SK-N-SH (cell line): ENCODE data around the gene RBM42. TPM values are rescaled to one million over a fixed set of nuclear protein-coding genes. Genes with fewer than 3 reads are reported as not detected.
A peak's percentile ranks its signal among the peaks of the same experiment; 100 is the strongest.

Source experiments
- CTCF ChIA-PET: fragments of 300-600, 350-600 bp; formaldehyde crosslinking; extraction: SDS; loops from one replicate; lab custom pipeline; 2021; lab: Yijun Ruan, JAX
- POLR2A ChIA-PET: fragments of 350-600 bp; sonication (Branson Sonifier 250); formaldehyde crosslinking; extraction: SDS; loops from one replicate; lab custom pipeline; 2020; ENCODE audit warnings: antibody characterized with exemption, inconsistent platforms; lab: Yijun Ruan, JAX
- DNase-seq: peaks from one replicate; pipeline ENCODE4 v3.0.0; 2012
- H2AFZ ChIP-seq: fragments of 200-600 bp; sonication (generic); 2 replicates; pipeline ENCODE4 v1.8.1; 2016; ENCODE audit warnings: antibody characterized with exemption, mild to moderate bottlenecking, low read depth
- H3F3A ChIP-seq: fragments of 200-600 bp; sonication (generic); replicated peaks from 2 replicates; pipeline ENCODE3; 2016; ENCODE audit warnings: antibody characterized with exemption, mild to moderate bottlenecking; ENCODE audit not compliant: insufficient read depth
- H3K27ac ChIP-seq, 2 experiments: fragments of 200-500 bp in 1 of 2; fragments of 200-600 bp in 1 of 2; sonication (Bioruptor generic) in 1 of 2; sonication (generic), shearing (Covaris generic) in 1 of 2; 2 replicates each; pipeline versions ENCODE4 v1.5.1 to v1.6.1; 2014 to 2016; ENCODE audit warnings: low read depth in 2 of 2, inconsistent platforms in 1 of 2, low read length in 1 of 2, mild to moderate bottlenecking in 1 of 2, mixed read lengths in 1 of 2
- H3K27me3 ChIP-seq: fragments of 200-600 bp; sonication (generic), shearing (Covaris generic); 2 replicates; pipeline ENCODE4 v1.6.1; 2016; ENCODE audit warnings: mixed run types; ENCODE audit not compliant: insufficient read depth
- H3K36me3 ChIP-seq, 2 experiments: fragments of 200-500 bp in 1 of 2; fragments of 200-600 bp in 1 of 2; sonication (Bioruptor generic) in 1 of 2; sonication (generic) in 1 of 2; replicated peaks in 1 of 2; 2 replicates each; pipeline versions ENCODE3 to v1.5.1; 2014 to 2016; ENCODE audit warnings: low read length in 1 of 2, mild to moderate bottlenecking in 1 of 2; ENCODE audit not compliant: insufficient read depth in 2 of 2, control insufficient read depth in 1 of 2
- H3K4me1 ChIP-seq, 2 experiments: fragments of 200-500 bp in 1 of 2; fragments of 200-600 bp in 1 of 2; sonication (Bioruptor generic) in 1 of 2; sonication (generic), shearing (Covaris generic) in 1 of 2; 2 replicates each; pipeline versions ENCODE4 v1.5.1 to v1.6.1; 2014 to 2016; ENCODE audit warnings: low read depth in 1 of 2, low read length in 1 of 2, mixed run types in 1 of 2; ENCODE audit not compliant: insufficient read depth in 2 of 2, control insufficient read depth in 1 of 2
- H3K4me2 ChIP-seq: fragments of 200-600 bp; sonication (generic), shearing (Covaris generic); 2 replicates; pipeline ENCODE4 v1.6.1; 2017; ENCODE audit warnings: mixed run types
- H3K4me3 ChIP-seq, 2 experiments: fragments of 200-500 bp in 1 of 2; fragments of 200-600 bp in 1 of 2; sonication (Bioruptor generic) in 1 of 2; sonication (generic), shearing (Covaris generic) in 1 of 2; 2 replicates each; pipeline versions ENCODE4 v1.5.1 to v1.8.1; 2014 to 2016; ENCODE audit warnings: low read depth in 2 of 2, inconsistent platforms in 1 of 2, low read length in 1 of 2, mild to moderate bottlenecking in 1 of 2, mixed read lengths in 1 of 2, moderate library complexity in 1 of 2
- H3K79me2 ChIP-seq: fragments of 200-600 bp; sonication (generic); 2 replicates; pipeline ENCODE4 v1.8.1; 2017; ENCODE audit warnings: mild to moderate bottlenecking; ENCODE audit not compliant: insufficient read depth
- H3K9ac ChIP-seq: fragments of 200-600 bp; sonication (generic); 2 replicates; pipeline ENCODE4 v1.6.1; 2017; ENCODE audit warnings: mixed run types
- H3K9me2 ChIP-seq: fragments of 200-600 bp; sonication (generic); 2 replicates; pipeline ENCODE4 v1.6.1; 2017; ENCODE audit warnings: mixed run types
- H3K9me3 ChIP-seq: fragments of 200-600 bp; sonication (generic); 2 replicates; pipeline ENCODE4 v1.6.1; 2017; ENCODE audit warnings: mixed run types, mild to moderate bottlenecking, moderate library complexity
- H4K20me1 ChIP-seq: fragments of 200-600 bp; sonication (generic); 2 replicates; pipeline ENCODE4 v1.6.1; 2017; ENCODE audit warnings: mild to moderate bottlenecking, mixed run types; ENCODE audit not compliant: insufficient read depth
- ELF1 ChIP-seq: IDR thresholded peaks from 2 replicates; pipeline ENCODE4 v1.4.0; 2012
- EZH2phosphoT487 ChIP-seq: fragments of 200-600 bp; sonication (generic); IDR thresholded peaks from 2 replicates; pipeline ENCODE4 v1.6.1; 2017; ENCODE audit warnings: low read depth, mixed run types, mild to moderate bottlenecking, antibody characterized with exemption, moderate library complexity, borderline replicate concordance
- FOXJ3 ChIP-seq: sonication (generic); formaldehyde crosslinking; IDR thresholded peaks from 2 replicates; pipeline ENCODE4 v1.5.1; 2020; ENCODE audit warnings: mild to moderate bottlenecking, missing genetic modification reagents
- GABPA ChIP-seq: IDR thresholded peaks from 2 replicates; pipeline ENCODE4 v1.4.0; 2012; ENCODE audit warnings: low read depth, mild to moderate bottlenecking
- JUND ChIP-seq: IDR thresholded peaks from 2 replicates; pipeline ENCODE4 v1.4.0; 2012
- MEF2A ChIP-seq: IDR thresholded peaks from 2 replicates; pipeline ENCODE4 v1.4.0; 2012; ENCODE audit warnings: low read depth, borderline replicate concordance
- NFIC ChIP-seq: IDR thresholded peaks from 2 replicates; pipeline ENCODE4 v1.4.0; 2012; ENCODE audit warnings: borderline replicate concordance
- NRF1 ChIP-seq: IDR thresholded peaks from 2 replicates; pipeline ENCODE4 v1.6.1; 2012; ENCODE audit warnings: low read depth, mild to moderate bottlenecking, low read length
- POLR2AphosphoS5 ChIP-seq: IDR thresholded peaks from 2 replicates; pipeline ENCODE4 v1.6.1; 2012; ENCODE audit warnings: low read depth, low read length
- RAD21 ChIP-seq: IDR thresholded peaks from 2 replicates; pipeline ENCODE4 v1.6.1; 2012; ENCODE audit warnings: mild to moderate bottlenecking, low read length
- RCOR1 ChIP-seq: fragments of 150-350 bp; IDR thresholded peaks from 2 replicates; pipeline ENCODE4 v1.6.1; 2017; ENCODE audit warnings: antibody characterized with exemption, low read length
- RFX5 ChIP-seq: IDR thresholded peaks from 2 replicates; pipeline ENCODE4 v1.6.1; 2012; ENCODE audit warnings: mild to moderate bottlenecking, improper control_type of control experiment, low read length
- RXRA ChIP-seq: IDR thresholded peaks from 2 replicates; pipeline ENCODE4 v1.4.0; 2012; ENCODE audit warnings: low read depth, mild to moderate bottlenecking, borderline replicate concordance
- SIN3A ChIP-seq: IDR thresholded peaks from 2 replicates; pipeline ENCODE4 v1.6.1; 2012; ENCODE audit warnings: low read depth, mild to moderate bottlenecking, low read length, moderate library complexity, borderline replicate concordance
- TAF1 ChIP-seq: IDR thresholded peaks from 2 replicates; pipeline ENCODE4 v1.6.1; 2012; ENCODE audit warnings: low read depth, mild to moderate bottlenecking, low read length, moderate library complexity, borderline replicate concordance
- TCF12 ChIP-seq: IDR thresholded peaks from 2 replicates; pipeline ENCODE4 v1.4.0; 2012
- TEAD4 ChIP-seq: IDR thresholded peaks from 2 replicates; pipeline ENCODE4 v1.4.0; 2012; ENCODE audit warnings: mild to moderate bottlenecking, borderline replicate concordance; ENCODE audit not compliant: insufficient read depth
- YY1 ChIP-seq: IDR thresholded peaks from 2 replicates; pipeline ENCODE4 v1.4.0; 2012; ENCODE audit warnings: low read depth, mild to moderate bottlenecking
- WGBS: methylation state at CpG from one replicate; pipeline ENCODE4 v1.1.6; 2017; ENCODE audit warnings: low lambda C conversion rate; 5-methylcytosine and 5-hydroxymethylcytosine counted together
- polyA plus RNA-seq, 3 experiments: library from polyadenylated mRNA; depleted of rRNA; stranded (reverse); fragments of >200 nt; gene quantifications; 2 replicates each; pipeline ENCODE4 v1.2.3, GENCODE V29; 2012
- TF ChIP-seq, protein P1 (sequence below): IDR thresholded peaks from 2 replicates; pipeline ENCODE4 v1.4.0; 2012; ENCODE audit warnings: low read depth, borderline replicate concordance
- TF ChIP-seq, protein P2 (sequence below): IDR thresholded peaks from 2 replicates; pipeline ENCODE4 v1.4.0; 2012; ENCODE audit warnings: low read depth
- TF ChIP-seq, protein P3 (sequence below): fragments of 150-350 bp; IDR thresholded peaks from 2 replicates; pipeline ENCODE4 v1.6.1; 2016; ENCODE audit warnings: mild to moderate bottlenecking, low read depth, low read length
- TF ChIP-seq, protein P4 (sequence below): IDR thresholded peaks from 2 replicates; pipeline ENCODE4 v1.4.0; 2012; ENCODE audit warnings: low read depth, borderline replicate concordance

The RBM42 gene
- polyA plus RNA-seq, 1 of the 3 experiments (the other 2 are of a cell fraction), result 69.9 TPM

DNA sequence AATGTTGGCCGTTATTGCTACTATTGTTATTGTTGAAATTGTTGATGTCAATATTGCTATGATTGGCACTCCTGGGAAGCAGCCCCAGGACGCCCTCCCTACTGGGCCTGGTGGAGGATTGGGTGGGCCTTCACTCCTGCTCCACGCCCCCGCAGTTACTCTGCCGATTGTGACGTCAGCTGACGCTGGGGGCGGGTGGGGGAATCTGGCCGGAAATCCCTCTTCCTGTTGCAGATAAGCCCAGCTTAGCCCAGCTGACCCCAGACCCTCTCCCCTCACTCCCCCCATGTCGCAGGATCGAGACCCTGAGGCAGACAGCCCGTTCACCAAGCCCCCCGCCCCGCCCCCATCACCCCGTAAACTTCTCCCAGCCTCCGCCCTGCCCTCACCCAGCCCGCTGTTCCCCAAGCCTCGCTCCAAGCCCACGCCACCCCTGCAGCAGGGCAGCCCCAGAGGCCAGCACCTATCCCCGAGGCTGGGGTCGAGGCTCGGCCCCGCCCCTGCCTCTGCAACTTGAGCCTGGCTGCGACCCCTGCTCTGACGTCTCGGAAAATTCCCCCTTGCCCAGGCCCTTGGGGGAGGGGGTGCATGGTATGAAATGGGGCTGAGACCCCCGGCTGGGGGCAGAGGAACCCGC is 12.8 kb downstream of the RBM42 start, which contains the start of gene ETV2:
ETV2 (plus strand) TSS at position 231 of the 637 bp plus-strand sequence. CDS start 716 bp downstream, outside the sequence.
- peak; percentile 55 for DNase-seq
- H4K20me1 ChIP-seq, result no peaks in the 10 kb centered on the region
- peaks cover 0 to 13% of the 10 kb centered on the region in 2 experiments for H3K36me3 ChIP-seq
- no peaks in the 10 kb centered on the region for H3K79me2 ChIP-seq
- WGBS, result 69% methylated on average over 27 of the region's 28 CpGs
- H3F3A ChIP-seq, result peaks cover 26% of the 10 kb centered on the region
- ChIA-PET POLR2A (no interaction called here), CTCF (no interaction called here)
- no peak within 1 kb of the TSS for H3K9ac ChIP-seq
- no peak within 1 kb of the TSS for H3K4me2 ChIP-seq
- H2AFZ ChIP-seq, result no peak within 1 kb of the TSS
- no peaks in the 10 kb centered on the region for H3K27me3 ChIP-seq
- TF ChIP-seq TAF1, result no peak
- TF ChIP-seq TEAD4, result no peak
- TF ChIP-seq ELF1, result no peak
- no peak for TF ChIP-seq RXRA
- TF ChIP-seq, protein P1, sequence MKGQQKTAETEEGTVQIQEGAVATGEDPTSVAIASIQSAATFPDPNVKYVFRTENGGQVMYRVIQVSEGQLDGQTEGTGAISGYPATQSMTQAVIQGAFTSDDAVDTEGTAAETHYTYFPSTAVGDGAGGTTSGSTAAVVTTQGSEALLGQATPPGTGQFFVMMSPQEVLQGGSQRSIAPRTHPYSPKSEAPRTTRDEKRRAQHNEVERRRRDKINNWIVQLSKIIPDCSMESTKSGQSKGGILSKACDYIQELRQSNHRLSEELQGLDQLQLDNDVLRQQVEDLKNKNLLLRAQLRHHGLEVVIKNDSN, result no peak
- TF ChIP-seq POLR2AphosphoS5, result no peak
- TF ChIP-seq JUND, result no peak
- no peak for TF ChIP-seq RAD21
- no peak for TF ChIP-seq SIN3A
- no peak for TF ChIP-seq EZH2phosphoT487
- TF ChIP-seq MEF2A, result no peak
- TF ChIP-seq NFIC, result no peak
- no peak for TF ChIP-seq YY1
- no peak for TF ChIP-seq RCOR1
- TF ChIP-seq, protein P2, sequence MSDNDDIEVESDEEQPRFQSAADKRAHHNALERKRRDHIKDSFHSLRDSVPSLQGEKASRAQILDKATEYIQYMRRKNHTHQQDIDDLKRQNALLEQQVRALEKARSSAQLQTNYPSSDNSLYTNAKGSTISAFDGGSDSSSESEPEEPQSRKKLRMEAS, result no peak
- H3K4me1 ChIP-seq, result peaks cover 2 to 19% of the 10 kb centered on the region in 2 experiments; a peak in 1 of 4 replicates
- H3K27ac ChIP-seq, result no peak within 1 kb of the TSS
- H3K4me3 ChIP-seq, result no peak within 1 kb of the TSS
- no peaks in the 10 kb centered on the region for H3K9me3 ChIP-seq
- no peaks in the 10 kb centered on the region for H3K9me2 ChIP-seq

DNA sequence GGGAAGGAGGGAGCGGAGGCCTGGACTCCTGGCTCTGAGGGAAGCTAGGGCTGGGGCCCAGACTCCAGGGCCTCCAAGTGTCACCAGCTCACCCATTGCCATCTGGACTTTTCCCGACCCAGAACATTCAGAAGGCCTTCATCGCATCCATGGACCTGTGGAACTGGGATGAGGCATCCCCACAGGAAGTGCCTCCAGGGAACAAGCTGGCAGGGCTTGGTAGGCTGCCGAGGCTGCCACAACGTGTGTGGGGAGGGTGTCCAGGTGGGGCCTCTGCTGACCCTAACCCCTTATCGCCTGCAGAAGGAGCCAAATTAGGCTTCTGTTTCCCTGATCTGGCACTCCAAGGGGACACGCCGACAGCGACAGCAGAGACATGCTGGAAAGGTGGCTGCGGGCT is 13.5 kb downstream of the RBM42 start:
- no peak overlapping the region for H3K9ac ChIP-seq
- H3K36me3 ChIP-seq, result peaks cover 0 to 6% of the 10 kb centered on the region in 2 experiments
- H2AFZ ChIP-seq, result no peak overlapping the region
- H3K9me2 ChIP-seq, result no peaks in the 10 kb centered on the region
- no peaks in the 10 kb centered on the region for H3K9me3 ChIP-seq
- no peak overlapping the region for H3K27ac ChIP-seq
- DNase-seq, result no peak
- WGBS, result 96% methylated on average over 8 of the region's 10 CpGs
- no peaks in the 10 kb centered on the region for H3K27me3 ChIP-seq
- no peak overlapping the region for H3K4me2 ChIP-seq
- H3K4me1 ChIP-seq, result peaks cover 4 to 19% of the 10 kb centered on the region in 2 experiments; a peak in 1 of 4 replicates
- CTCF ChIA-PET, result interaction anchor here (0.8 to 1.3 kb wide), 2 partner anchors 24 to 87 kb away, joined by 3 to 4 read pairs; no protein-coding TSS in a partner anchor
- H4K20me1 ChIP-seq, result no peaks in the 10 kb centered on the region
- TF ChIP-seq FOXJ3 (no peak), TCF12 (no peak), TAF1 (no peak), YY1 (no peak), TEAD4 (no peak), JUND (no peak), RFX5 (no peak), NRF1 (no peak), NFIC (no peak), RCOR1 (no peak), GABPA (no peak), ELF1 (no peak)
- TF ChIP-seq, protein P3, sequence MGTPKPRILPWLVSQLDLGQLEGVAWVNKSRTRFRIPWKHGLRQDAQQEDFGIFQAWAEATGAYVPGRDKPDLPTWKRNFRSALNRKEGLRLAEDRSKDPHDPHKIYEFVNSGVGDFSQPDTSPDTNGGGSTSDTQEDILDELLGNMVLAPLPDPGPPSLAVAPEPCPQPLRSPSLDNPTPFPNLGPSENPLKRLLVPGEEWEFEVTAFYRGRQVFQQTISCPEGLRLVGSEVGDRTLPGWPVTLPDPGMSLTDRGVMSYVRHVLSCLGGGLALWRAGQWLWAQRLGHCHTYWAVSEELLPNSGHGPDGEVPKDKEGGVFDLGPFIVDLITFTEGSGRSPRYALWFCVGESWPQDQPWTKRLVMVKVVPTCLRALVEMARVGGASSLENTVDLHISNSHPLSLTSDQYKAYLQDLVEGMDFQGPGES, result no peak
- TF ChIP-seq, protein P2, result no peak
- TF ChIP-seq, protein P4, sequence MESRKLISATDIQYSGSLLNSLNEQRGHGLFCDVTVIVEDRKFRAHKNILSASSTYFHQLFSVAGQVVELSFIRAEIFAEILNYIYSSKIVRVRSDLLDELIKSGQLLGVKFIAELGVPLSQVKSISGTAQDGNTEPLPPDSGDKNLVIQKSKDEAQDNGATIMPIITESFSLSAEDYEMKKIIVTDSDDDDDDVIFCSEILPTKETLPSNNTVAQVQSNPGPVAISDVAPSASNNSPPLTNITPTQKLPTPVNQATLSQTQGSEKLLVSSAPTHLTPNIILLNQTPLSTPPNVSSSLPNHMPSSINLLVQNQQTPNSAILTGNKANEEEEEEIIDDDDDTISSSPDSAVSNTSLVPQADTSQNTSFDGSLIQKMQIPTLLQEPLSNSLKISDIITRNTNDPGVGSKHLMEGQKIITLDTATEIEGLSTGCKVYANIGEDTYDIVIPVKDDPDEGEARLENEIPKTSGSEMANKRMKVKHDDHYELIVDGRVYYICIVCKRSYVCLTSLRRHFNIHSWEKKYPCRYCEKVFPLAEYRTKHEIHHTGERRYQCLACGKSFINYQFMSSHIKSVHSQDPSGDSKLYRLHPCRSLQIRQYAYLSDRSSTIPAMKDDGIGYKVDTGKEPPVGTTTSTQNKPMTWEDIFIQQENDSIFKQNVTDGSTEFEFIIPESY, result no peak
- H3F3A ChIP-seq, result peaks cover 26% of the 10 kb centered on the region
- POLR2A ChIA-PET, result no interaction called here
- no peak overlapping the region for H3K4me3 ChIP-seq
- no peaks in the 10 kb centered on the region for H3K79me2 ChIP-seq
